HG02759 (cell line): ENCODE results near the gene GLRA1.
"Not testable (repeated sequence)": the region's sequence is repeated elsewhere in the genome, so short reads cannot be mapped to it uniquely, and the experiment has no call there.

Source experiments
- ATAC-seq: cut with Tn5 transposase; IDR thresholded peaks from one replicate; pipeline ENCODE4 v1.9.1; 2021; ENCODE audit warnings: mild to moderate bottlenecking, moderate library complexity; ENCODE audit not compliant: unreplicated experiment

GLRA1 gene

GRCh38 chr5:151822141-151822540 is 102.5 kb downstream of the GLRA1 start:
- ATAC-seq, result no peak

GRCh38 chr5:151820903-151821302 is 103.7 kb downstream of the GLRA1 start:
- ATAC-seq, result no peak

- no peak for ATAC-seq
These were observed 104.4 kb downstream of the GLRA1 start for GRCh38 chr5:151820271-151820670.

- no peak for ATAC-seq
These were observed 104.8 kb downstream of the GLRA1 start for GRCh38 chr5:151819830-151820229.

GRCh38 chr5:151815051-151815450 is 109.6 kb downstream of the GLRA1 start:
- no peak for ATAC-seq

GRCh38 chr5:151812757-151813309 is 111.8 kb downstream of the GLRA1 start:
- ATAC-seq, result no peak

GRCh38 chr5:151811593-151812321 is 112.9 kb downstream of the GLRA1 start:
- ATAC-seq, result no peak

GRCh38 chr5:151810897-151811296 is 113.8 kb downstream of the GLRA1 start:
- ATAC-seq, result no peak

- no peak for ATAC-seq
These were observed 114.2 kb downstream of the GLRA1 start for GRCh38 chr5:151810449-151810848.

- no peak for ATAC-seq
These were observed 116.0 kb downstream of the GLRA1 start for GRCh38 chr5:151808451-151809169.

- ATAC-seq, result no peak
These were observed 119.0 kb downstream of the GLRA1 start for GRCh38 chr5:151805414-151806223.

- ATAC-seq, result no peak
These were observed 124.1 kb downstream of the GLRA1 start for GRCh38 chr5:151800532-151800931.

- no peak for ATAC-seq
These were observed 125.2 kb downstream of the GLRA1 start for GRCh38 chr5:151799407-151799806.

- no peak for ATAC-seq
These were observed 126.0 kb downstream of the GLRA1 start for GRCh38 chr5:151798674-151799073.

GRCh38 chr5:151795426-151795825 is 129.2 kb downstream of the GLRA1 start:
- ATAC-seq, result no peak

GRCh38 chr5:151793358-151793757 is 131.3 kb downstream of the GLRA1 start:
- no peak for ATAC-seq

GRCh38 chr5:151787817-151788216 is 136.8 kb downstream of the GLRA1 start:
- ATAC-seq, result no peak

GRCh38 chr5:151786468-151786867 is 138.2 kb downstream of the GLRA1 start:
- no peak for ATAC-seq

- ATAC-seq, result no peak
These were observed 140.5 kb downstream of the GLRA1 start for GRCh38 chr5:151784141-151784540.

- ATAC-seq, result not testable (repeated sequence)
These were observed 141.0 kb downstream of the GLRA1 start for GRCh38 chr5:151783664-151784063.

- no peak for ATAC-seq
These were observed 143.4 kb downstream of the GLRA1 start for GRCh38 chr5:151781201-151781600.
